Astrocyte (in vitro differentiated cells and primary cell): Measurements from ENCODE around the gene FBXO17.

Experiments used
- EZH2 ChIP-seq: IDR thresholded peaks from 2 replicates; pipeline ENCODE4 v1.6.1; 2012; ENCODE audit warnings: mild to moderate bottlenecking, low read length, inconsistent platforms; ENCODE audit not compliant: insufficient read depth
- TF ChIP-seq, protein P1 (sequence below): IDR thresholded peaks from 2 replicates; pipeline ENCODE4 v1.5.1; 2011; ENCODE audit warnings: low read depth, mild to moderate bottlenecking, inconsistent platforms, low read length, moderate library complexity; ENCODE audit not compliant: insufficient read depth

DNA sequence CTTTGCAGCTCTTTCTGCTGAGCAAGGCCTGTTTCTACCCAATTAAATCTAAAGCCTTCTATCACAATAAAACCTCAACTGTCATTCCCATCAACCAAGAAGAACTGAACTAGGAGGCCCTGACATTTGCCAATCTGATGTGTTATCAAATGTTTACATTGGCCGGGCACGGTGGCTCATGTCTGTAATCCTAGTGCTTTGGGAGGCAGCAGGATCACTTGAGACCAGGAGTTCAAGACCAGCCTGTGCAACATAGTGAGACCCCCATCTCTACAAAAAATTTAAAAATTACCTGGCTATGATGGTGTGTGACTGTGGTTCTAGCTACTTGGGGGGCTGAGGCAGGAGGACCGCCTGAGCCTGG, 2.8 kb upstream of the FBXO17 start:
- TF ChIP-seq, protein P1, sequence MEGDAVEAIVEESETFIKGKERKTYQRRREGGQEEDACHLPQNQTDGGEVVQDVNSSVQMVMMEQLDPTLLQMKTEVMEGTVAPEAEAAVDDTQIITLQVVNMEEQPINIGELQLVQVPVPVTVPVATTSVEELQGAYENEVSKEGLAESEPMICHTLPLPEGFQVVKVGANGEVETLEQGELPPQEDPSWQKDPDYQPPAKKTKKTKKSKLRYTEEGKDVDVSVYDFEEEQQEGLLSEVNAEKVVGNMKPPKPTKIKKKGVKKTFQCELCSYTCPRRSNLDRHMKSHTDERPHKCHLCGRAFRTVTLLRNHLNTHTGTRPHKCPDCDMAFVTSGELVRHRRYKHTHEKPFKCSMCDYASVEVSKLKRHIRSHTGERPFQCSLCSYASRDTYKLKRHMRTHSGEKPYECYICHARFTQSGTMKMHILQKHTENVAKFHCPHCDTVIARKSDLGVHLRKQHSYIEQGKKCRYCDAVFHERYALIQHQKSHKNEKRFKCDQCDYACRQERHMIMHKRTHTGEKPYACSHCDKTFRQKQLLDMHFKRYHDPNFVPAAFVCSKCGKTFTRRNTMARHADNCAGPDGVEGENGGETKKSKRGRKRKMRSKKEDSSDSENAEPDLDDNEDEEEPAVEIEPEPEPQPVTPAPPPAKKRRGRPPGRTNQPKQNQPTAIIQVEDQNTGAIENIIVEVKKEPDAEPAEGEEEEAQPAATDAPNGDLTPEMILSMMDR: no peak
- no peak for TF ChIP-seq EZH2
